ENCODE results near the gene JPH4.

DNA sequence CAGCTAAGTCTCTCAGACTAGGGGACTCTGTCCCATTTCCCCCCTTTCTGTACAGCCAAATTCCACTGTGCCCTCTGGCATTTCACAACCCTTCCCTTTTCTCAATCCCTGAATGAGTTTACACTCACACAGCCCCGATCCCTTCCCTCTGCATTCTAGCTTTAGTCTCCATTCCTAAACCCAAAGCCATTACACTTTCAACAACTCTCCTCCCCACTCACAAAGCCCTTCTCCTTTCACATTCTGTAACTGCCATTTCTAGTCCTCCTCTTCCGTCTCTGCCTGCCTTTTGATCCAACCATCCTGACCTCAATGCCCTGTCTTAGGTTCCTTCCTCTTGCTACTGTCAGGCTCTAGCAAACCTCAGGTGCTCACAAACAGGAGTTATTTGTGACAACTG, 30.7 kb downstream of the JPH4 start:
- TF ChIP-seq, protein P1, sequence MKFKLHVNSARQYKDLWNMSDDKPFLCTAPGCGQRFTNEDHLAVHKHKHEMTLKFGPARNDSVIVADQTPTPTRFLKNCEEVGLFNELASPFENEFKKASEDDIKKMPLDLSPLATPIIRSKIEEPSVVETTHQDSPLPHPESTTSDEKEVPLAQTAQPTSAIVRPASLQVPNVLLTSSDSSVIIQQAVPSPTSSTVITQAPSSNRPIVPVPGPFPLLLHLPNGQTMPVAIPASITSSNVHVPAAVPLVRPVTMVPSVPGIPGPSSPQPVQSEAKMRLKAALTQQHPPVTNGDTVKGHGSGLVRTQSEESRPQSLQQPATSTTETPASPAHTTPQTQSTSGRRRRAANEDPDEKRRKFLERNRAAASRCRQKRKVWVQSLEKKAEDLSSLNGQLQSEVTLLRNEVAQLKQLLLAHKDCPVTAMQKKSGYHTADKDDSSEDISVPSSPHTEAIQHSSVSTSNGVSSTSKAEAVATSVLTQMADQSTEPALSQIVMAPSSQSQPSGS (IDR thresholded peaks at IDR 0.05; ENCODE audit: low read length), result no peak
- no peak for TF ChIP-seq MAFK (IDR thresholded peaks at IDR 0.05; ENCODE audit: low read depth, low read length)
- no peak for TF ChIP-seq JUN (IDR thresholded peaks at IDR 0.05; ENCODE audit: low read depth, low read length)
- TF ChIP-seq, protein P2, sequence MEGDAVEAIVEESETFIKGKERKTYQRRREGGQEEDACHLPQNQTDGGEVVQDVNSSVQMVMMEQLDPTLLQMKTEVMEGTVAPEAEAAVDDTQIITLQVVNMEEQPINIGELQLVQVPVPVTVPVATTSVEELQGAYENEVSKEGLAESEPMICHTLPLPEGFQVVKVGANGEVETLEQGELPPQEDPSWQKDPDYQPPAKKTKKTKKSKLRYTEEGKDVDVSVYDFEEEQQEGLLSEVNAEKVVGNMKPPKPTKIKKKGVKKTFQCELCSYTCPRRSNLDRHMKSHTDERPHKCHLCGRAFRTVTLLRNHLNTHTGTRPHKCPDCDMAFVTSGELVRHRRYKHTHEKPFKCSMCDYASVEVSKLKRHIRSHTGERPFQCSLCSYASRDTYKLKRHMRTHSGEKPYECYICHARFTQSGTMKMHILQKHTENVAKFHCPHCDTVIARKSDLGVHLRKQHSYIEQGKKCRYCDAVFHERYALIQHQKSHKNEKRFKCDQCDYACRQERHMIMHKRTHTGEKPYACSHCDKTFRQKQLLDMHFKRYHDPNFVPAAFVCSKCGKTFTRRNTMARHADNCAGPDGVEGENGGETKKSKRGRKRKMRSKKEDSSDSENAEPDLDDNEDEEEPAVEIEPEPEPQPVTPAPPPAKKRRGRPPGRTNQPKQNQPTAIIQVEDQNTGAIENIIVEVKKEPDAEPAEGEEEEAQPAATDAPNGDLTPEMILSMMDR (IDR thresholded peaks at IDR 0.05; ENCODE audit: control extremely low read depth in 1 of 3, insufficient read depth in 1 of 3, low read depth in 1 of 3, low read length in 3 of 3), result no peak
- no peak for TF ChIP-seq TAF1 (IDR thresholded peaks at IDR 0.05; ENCODE audit: low read depth, low read length)

All from H1 (cell line).